ENCODE results near the gene CAST.

CAST gene

DNA sequence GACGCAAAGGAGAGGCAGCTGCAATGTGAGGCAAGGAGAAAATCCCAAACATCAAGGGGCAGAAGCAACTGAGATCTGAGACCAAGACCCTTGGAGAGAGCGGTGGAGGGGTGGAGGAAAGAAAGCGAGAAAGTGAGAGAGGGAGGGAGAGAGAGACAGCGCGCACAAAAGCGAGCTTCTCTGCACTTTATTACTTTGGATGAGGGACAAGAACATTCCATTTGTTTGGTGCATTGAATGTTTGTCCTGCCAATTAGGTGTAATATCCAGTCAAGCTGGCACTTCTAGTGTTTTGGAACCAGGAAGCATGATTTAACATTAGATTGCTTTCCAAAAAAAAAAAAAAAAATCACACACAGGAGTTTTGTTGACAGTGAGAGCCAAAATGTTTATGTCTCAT is 1.4 kb downstream of the CAST start:
- H3K27me3 ChIP-seq, result no peaks in the 10 kb centered on the region
- peak overlapping the region; percentile 100 for H3K27ac ChIP-seq
- intact Hi-C loops (cut with DNase I; ENCODE audit: low total_unique reads), result loop anchor here (2.0 to 10.0 kb wide), 3 partner anchors 39 to 805 kb away; partner anchors contain the start of gene ELL2
- DNase-seq, result no peak
- no peaks in the 10 kb centered on the region for H3K9me3 ChIP-seq
- TF ChIP-seq, protein P1, sequence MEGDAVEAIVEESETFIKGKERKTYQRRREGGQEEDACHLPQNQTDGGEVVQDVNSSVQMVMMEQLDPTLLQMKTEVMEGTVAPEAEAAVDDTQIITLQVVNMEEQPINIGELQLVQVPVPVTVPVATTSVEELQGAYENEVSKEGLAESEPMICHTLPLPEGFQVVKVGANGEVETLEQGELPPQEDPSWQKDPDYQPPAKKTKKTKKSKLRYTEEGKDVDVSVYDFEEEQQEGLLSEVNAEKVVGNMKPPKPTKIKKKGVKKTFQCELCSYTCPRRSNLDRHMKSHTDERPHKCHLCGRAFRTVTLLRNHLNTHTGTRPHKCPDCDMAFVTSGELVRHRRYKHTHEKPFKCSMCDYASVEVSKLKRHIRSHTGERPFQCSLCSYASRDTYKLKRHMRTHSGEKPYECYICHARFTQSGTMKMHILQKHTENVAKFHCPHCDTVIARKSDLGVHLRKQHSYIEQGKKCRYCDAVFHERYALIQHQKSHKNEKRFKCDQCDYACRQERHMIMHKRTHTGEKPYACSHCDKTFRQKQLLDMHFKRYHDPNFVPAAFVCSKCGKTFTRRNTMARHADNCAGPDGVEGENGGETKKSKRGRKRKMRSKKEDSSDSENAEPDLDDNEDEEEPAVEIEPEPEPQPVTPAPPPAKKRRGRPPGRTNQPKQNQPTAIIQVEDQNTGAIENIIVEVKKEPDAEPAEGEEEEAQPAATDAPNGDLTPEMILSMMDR (IDR thresholded peaks at IDR 0.05), result no peak
- peak overlapping the region; percentile 98 to 100 for H3K4me3 ChIP-seq
- peaks cover 0 to 4% (median 0%) of the 10 kb centered on the region in 3 donors for H3K36me3 ChIP-seq
- peaks cover 0 to 41% (median 12%) of the 10 kb centered on the region in 4 donors for H3K4me1 ChIP-seq

DNA sequence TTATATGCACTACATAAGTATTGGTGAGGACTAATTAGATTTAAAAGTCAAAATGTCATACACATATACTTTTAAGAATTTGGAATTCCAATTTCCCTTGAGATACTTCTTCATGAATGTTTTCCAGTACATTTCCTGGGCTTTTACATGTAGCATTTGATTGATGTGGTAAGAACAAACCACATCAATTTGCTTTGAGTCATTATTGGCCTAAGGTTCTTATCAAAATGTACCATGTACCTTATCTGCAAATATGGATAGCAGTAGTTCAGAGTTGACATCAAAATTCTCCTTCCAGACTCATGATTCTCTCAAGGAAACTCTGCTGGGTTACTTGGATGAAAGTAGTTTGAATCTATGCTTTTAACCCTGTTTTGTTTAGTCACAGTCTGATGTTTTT is 2.5 kb downstream of the CAST start:
- DNase-seq, result no peak
- intact Hi-C loops (cut with DNase I; ENCODE audit: low total_unique reads), result loop anchor here (10.0 kb wide), 1 partner anchor 700 kb away; the partner anchor contains the start of gene ELL2
- TF ChIP-seq, protein P1 (IDR thresholded peaks at IDR 0.05), result no peak
- Histone ChIP-seq H3K27me3 (no peaks in the 10 kb centered on the region), H3K9me3 (no peaks in the 10 kb centered on the region), H3K4me3 (no peak overlapping the region), H3K4me1 (peaks cover 0 to 50% (median 17%) of the 10 kb centered on the region in 4 donors), H3K27ac (no peak overlapping the region), H3K36me3 (peaks cover 0 to 4% (median 0%) of the 10 kb centered on the region in 3 donors)

DNA sequence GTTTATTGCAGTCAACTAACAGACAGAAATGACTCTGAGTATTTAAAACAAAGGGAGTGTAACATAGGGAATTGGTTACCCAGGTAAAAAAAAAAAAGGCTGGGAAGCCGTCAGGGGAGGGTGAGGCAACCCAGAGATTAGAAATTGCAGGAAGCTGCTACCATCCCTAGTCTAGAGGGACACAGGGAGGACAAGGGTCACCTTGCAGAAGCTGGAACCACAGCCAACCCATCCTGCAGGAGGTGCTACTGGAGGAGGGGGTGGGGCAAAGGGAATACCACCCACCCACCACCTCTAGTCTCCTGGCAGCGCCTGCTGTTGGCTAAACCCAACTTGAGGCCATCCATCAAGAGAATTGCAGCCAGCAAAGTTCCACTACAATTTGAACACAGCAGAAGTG is 6.5 kb downstream of the CAST start:
- Histone ChIP-seq H3K27ac (no peak overlapping the region), H3K27me3 (no peaks in the 10 kb centered on the region), H3K4me3 (no peak overlapping the region), H3K9me3 (no peaks in the 10 kb centered on the region), H3K4me1 (peaks cover 0 to 65% (median 25%) of the 10 kb centered on the region in 4 donors), H3K36me3 (no peaks in the 10 kb centered on the region)
- TF ChIP-seq, protein P1 (IDR thresholded peaks at IDR 0.05), result no peak
- intact Hi-C loops (cut with DNase I; ENCODE audit: low total_unique reads), result loop anchor here (10.0 kb wide), 1 partner anchor 704 kb away; the partner anchor contains the start of gene ELL2
- no peak for DNase-seq

DNA sequence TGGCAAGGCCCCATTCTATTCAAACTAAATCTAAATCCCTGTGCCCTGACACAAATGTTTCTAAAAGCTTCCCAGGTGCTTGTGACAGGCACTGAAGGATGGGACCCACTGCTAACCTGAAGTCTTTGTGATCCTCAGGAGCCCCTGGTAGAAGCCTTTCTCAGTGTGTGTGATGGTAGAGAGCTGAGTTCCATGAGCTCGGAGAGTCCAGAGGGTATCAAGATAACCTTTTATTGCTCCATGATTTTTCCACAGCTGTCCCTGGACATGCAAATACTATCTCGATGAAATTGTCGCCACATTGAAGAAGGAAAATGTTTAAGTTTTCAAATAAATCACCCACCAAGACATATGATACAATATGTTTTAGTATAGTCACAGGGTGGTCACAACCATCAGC is 7.7 kb downstream of the CAST start:
- no peaks in the 10 kb centered on the region for H3K9me3 ChIP-seq
- H3K4me3 ChIP-seq, result no peak overlapping the region
- H3K27ac ChIP-seq, result no peak overlapping the region
- intact Hi-C loops (cut with DNase I; ENCODE audit: low total_unique reads), result loop anchor here (10.0 kb wide), 1 partner anchor 705 kb away; the partner anchor contains the start of gene ELL2
- H3K36me3 ChIP-seq, result no peaks in the 10 kb centered on the region
- DNase-seq, result no peak
- TF ChIP-seq, protein P1 (IDR thresholded peaks at IDR 0.05), result no peak
- no peaks in the 10 kb centered on the region for H3K27me3 ChIP-seq
- peaks cover 0 to 62% (median 20%) of the 10 kb centered on the region in 4 donors for H3K4me1 ChIP-seq

DNA sequence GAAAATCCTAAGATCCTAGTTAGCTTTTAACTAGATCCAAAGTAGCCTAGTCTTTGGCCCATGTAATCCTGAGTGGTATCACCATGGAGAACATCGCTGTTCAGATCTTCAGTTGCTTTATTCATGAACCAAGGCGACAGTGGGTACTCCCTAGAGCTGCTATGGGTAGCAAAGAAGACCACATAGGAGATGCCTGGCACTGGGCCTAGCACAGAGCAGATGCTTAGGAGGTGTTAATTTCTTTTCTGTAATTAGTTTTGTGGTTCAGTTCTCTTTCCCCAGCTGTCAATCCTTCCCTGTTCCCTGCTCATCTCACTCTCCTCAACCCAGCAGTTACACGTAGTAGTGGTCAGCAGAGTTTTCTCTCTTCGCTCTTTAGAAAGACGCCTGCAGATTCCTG is 9.3 kb downstream of the CAST start:
- TF ChIP-seq, protein P1 (IDR thresholded peaks at IDR 0.05), result no peak
- Histone ChIP-seq H3K27me3 (no peaks in the 10 kb centered on the region), H3K4me3 (no peak overlapping the region), H3K9me3 (no peaks in the 10 kb centered on the region), H3K4me1 (peaks cover 0 to 64% (median 28%) of the 10 kb centered on the region in 4 donors), H3K36me3 (no peaks in the 10 kb centered on the region), H3K27ac (no peak overlapping the region)
- intact Hi-C loops (cut with DNase I; ENCODE audit: low total_unique reads), result no loop called here
- DNase-seq, result no peak

Data from tibial artery (tissue), 4 donors.